KOPT-K1 (cell line): Measurements from ENCODE around the gene ATXN1.

Experiments
- H3K27ac ChIP-seq: fragments of 200-600 bp; sonication (generic); 2 replicates; pipeline ENCODE4 v1.5.1; 2016; ENCODE audit warnings: antibody characterized with exemption, mild to moderate bottlenecking, low read depth, low read length; ENCODE audit not compliant: poor library complexity, severe bottlenecking
- H3K36me3 ChIP-seq: fragments of 200-600 bp; sonication (generic); 2 replicates; pipeline ENCODE4 v1.5.1; 2017; ENCODE audit warnings: antibody characterized with exemption, mild to moderate bottlenecking, low read length, moderate library complexity; ENCODE audit not compliant: insufficient read depth
- H3K9me3 ChIP-seq: fragments of 200-600 bp; sonication (generic); 2 replicates; pipeline ENCODE4 v1.5.1; 2017; ENCODE audit warnings: antibody characterized with exemption, low read length, mild to moderate bottlenecking; ENCODE audit not compliant: insufficient read depth, poor library complexity, severe bottlenecking

Gene ATXN1

GRCh38 chr6:16511040-16511660 is 250.1 kb downstream of the ATXN1 start:
- H3K9me3 ChIP-seq = no peaks in the 10 kb centered on the region
- H3K27ac ChIP-seq = peak overlapping the region; percentile 76
- no peaks in the 10 kb centered on the region for H3K36me3 ChIP-seq

GRCh38 chr6:16510245-16510644 is 251.0 kb downstream of the ATXN1 start:
- Histone ChIP-seq H3K27ac (no peak overlapping the region), H3K36me3 (no peaks in the 10 kb centered on the region), H3K9me3 (no peaks in the 10 kb centered on the region)

- Histone ChIP-seq H3K27ac (no peak overlapping the region), H3K9me3 (no peaks in the 10 kb centered on the region), H3K36me3 (no peaks in the 10 kb centered on the region)
These were observed 252.3 kb downstream of the ATXN1 start for GRCh38 chr6:16508959-16509358.

GRCh38 chr6:16505711-16506357 is 255.4 kb downstream of the ATXN1 start:
- Histone ChIP-seq H3K27ac (no peak overlapping the region), H3K36me3 (no peaks in the 10 kb centered on the region), H3K9me3 (no peaks in the 10 kb centered on the region)

GRCh38 chr6:16504609-16505008 is 256.7 kb downstream of the ATXN1 start:
- peaks cover 3% of the 10 kb centered on the region for H3K9me3 ChIP-seq
- H3K27ac ChIP-seq = no peak overlapping the region
- no peaks in the 10 kb centered on the region for H3K36me3 ChIP-seq

GRCh38 chr6:16503970-16504415 is 257.3 kb downstream of the ATXN1 start:
- H3K36me3 ChIP-seq = no peaks in the 10 kb centered on the region
- H3K9me3 ChIP-seq = peaks cover 8% of the 10 kb centered on the region
- H3K27ac ChIP-seq = peak overlapping the region; percentile 26

GRCh38 chr6:16503241-16503775 is 258.0 kb downstream of the ATXN1 start:
- Histone ChIP-seq H3K27ac (peak overlapping the region; percentile 42), H3K9me3 (peaks cover 14% of the 10 kb centered on the region), H3K36me3 (no peaks in the 10 kb centered on the region)

GRCh38 chr6:16498957-16499356 is 262.3 kb downstream of the ATXN1 start:
- no peaks in the 10 kb centered on the region for H3K36me3 ChIP-seq
- H3K9me3 ChIP-seq = peaks cover 14% of the 10 kb centered on the region
- no peak overlapping the region for H3K27ac ChIP-seq

- peaks cover 14% of the 10 kb centered on the region for H3K9me3 ChIP-seq
- H3K27ac ChIP-seq = no peak overlapping the region
These were observed 263.0 kb downstream of the ATXN1 start for GRCh38 chr6:16498237-16498636.

GRCh38 chr6:16496991-16497801 is 264.1 kb downstream of the ATXN1 start:
- H3K36me3 ChIP-seq = no peaks in the 10 kb centered on the region
- peaks cover 14% of the 10 kb centered on the region for H3K9me3 ChIP-seq
- H3K27ac ChIP-seq = no peak overlapping the region

More at GRCh38 chr6:16498237-16498636, 263.0 kb downstream of the ATXN1 start:
- no peaks in the 10 kb centered on the region for H3K36me3 ChIP-seq

GRCh38 chr6:16496210-16496609 is 265.1 kb downstream of the ATXN1 start:
- Histone ChIP-seq H3K9me3 (peaks cover 14% of the 10 kb centered on the region), H3K27ac (no peak overlapping the region), H3K36me3 (no peaks in the 10 kb centered on the region)

- Histone ChIP-seq H3K36me3 (no peaks in the 10 kb centered on the region), H3K9me3 (peaks cover 14% of the 10 kb centered on the region), H3K27ac (no peak overlapping the region)
These were observed 266.5 kb downstream of the ATXN1 start for GRCh38 chr6:16494793-16495192.

- H3K9me3 ChIP-seq = peaks cover 4% of the 10 kb centered on the region
- H3K27ac ChIP-seq = no peak overlapping the region
- no peaks in the 10 kb centered on the region for H3K36me3 ChIP-seq
These were observed 267.5 kb downstream of the ATXN1 start for GRCh38 chr6:16493802-16494201.

GRCh38 chr6:16493112-16493511 is 268.1 kb downstream of the ATXN1 start:
- Histone ChIP-seq H3K36me3 (no peaks in the 10 kb centered on the region), H3K27ac (no peak overlapping the region), H3K9me3 (no peaks in the 10 kb centered on the region)

- Histone ChIP-seq H3K9me3 (no peaks in the 10 kb centered on the region), H3K36me3 (no peaks in the 10 kb centered on the region), H3K27ac (no peak overlapping the region)
These were observed 269.5 kb downstream of the ATXN1 start for GRCh38 chr6:16491666-16492313.
